Gastroesophageal sphincter (tissue), 4 donors: ENCODE data around the gene RASAL3. TPM values are rescaled to one million over a fixed set of nuclear protein-coding genes. Genes with fewer than 3 reads are reported as not detected.

Experiments
- ATAC-seq: fragments of 150-250 bp; one replicate; pipeline ENCODE4 v1.9.1; 2016; ENCODE audit warnings: mild to moderate bottlenecking, moderate library complexity
- H3K27ac ChIP-seq, 4 donors: fragments of 200-600 bp; sonication (generic) in 3 of 4; 1 replicate in 3 of 4; 2 replicates in 1 of 4; pipeline ENCODE4 v1.5.1; 2016 to 2019
- H3K27me3 ChIP-seq: fragments of 200-600 bp; sonication (generic); one replicate; pipeline ENCODE4 v1.5.1; 2019
- H3K36me3 ChIP-seq, 2 donors: fragments of 200-600 bp; sonication (generic); one replicate each; pipeline ENCODE4 v1.5.1; 2019; ENCODE audit warnings: control low read depth in 1 of 2
- H3K4me1 ChIP-seq, 3 donors: fragments of 200-600 bp; sonication (generic); 1 replicate in 2 of 3; 2 replicates in 1 of 3; pipeline ENCODE4 v1.5.1; 2016 to 2019; ENCODE audit warnings: control low read depth in 2 of 3
- H3K4me3 ChIP-seq, 2 donors: fragments of 200-600 bp; sonication (generic); one replicate each; pipeline ENCODE4 v1.5.1; 2019; ENCODE audit warnings: mild to moderate bottlenecking in 1 of 2, moderate library complexity in 1 of 2
- H3K9me3 ChIP-seq, 3 donors: fragments of 200-600 bp; sonication (generic); one replicate each; pipeline ENCODE4 v1.5.1; 2017 to 2019; ENCODE audit warnings: control low read depth in 2 of 3
- CTCF ChIP-seq, 4 experiments: fragments of 200-600 bp in 2 of 4; fragments of 450-650 bp in 2 of 4; sonication (generic) in 1 of 4; IDR thresholded peaks; one replicate each; pipeline ENCODE4 v1.5.1; 2017 to 2019; ENCODE audit warnings: antibody characterized with exemption in 4 of 4, mild to moderate bottlenecking in 2 of 4, moderate library complexity in 2 of 4
- EP300 ChIP-seq: sonication (generic); formaldehyde crosslinking; IDR thresholded peaks from one replicate; pipeline ENCODE4 v1.6.1; 2017; ENCODE audit warnings: antibody characterized with exemption, mild to moderate bottlenecking
- POLR2A ChIP-seq, 2 donors: fragments of 450-650 bp; IDR thresholded peaks; one replicate each; pipeline ENCODE4 v1.6.1; 2017; ENCODE audit warnings: antibody characterized with exemption in 2 of 2, mild to moderate bottlenecking in 2 of 2, moderate library complexity in 1 of 2
- POLR2AphosphoS5 ChIP-seq: sonication (generic); formaldehyde crosslinking; IDR thresholded peaks from one replicate; pipeline ENCODE4 v1.6.1; 2017; ENCODE audit warnings: antibody characterized with exemption
- WGBS, 2 donors: methylation state at CpG; one replicate each; pipeline ENCODE4 v1.1.5; 2018; ENCODE audit warnings: low coverage in 1 of 2; 5-methylcytosine and 5-hydroxymethylcytosine counted together
- total RNA-seq, 4 donors: library from RNA; depleted of rRNA; stranded (reverse); fragments of >200 nt; gene quantifications; one replicate each; pipeline ENCODE4 v1.1.0, GENCODE V29; 2016

Gene RASAL3
- total RNA-seq, 4 donors from 2014 or later: 1.3 to 3.1 (median 2.1) TPM

GRCh38 chr19:15448778-15449619 is 15.3 kb downstream of the RASAL3 start:
- Histone ChIP-seq H3K36me3 (peaks cover 0 to 35% of the 10 kb centered on the region in 2 donors), H3K9me3 (no peaks in the 10 kb centered on the region), H3K27ac (peak overlapping the region; percentile 6 to 93 (median 90)), H3K4me1 (peaks cover 0 to 59% (median 7%) of the 10 kb centered on the region in 3 donors), H3K27me3 (peaks cover 1% of the 10 kb centered on the region), H3K4me3 (peak overlapping the region; percentile 45 to 82)
- no peak for ATAC-seq
- 6 to 7% methylated on average over 2 to 3 of the region's 43 CpGs for WGBS, 2 donors
- no peak for TF ChIP-seq POLR2A (IDR thresholded peaks at IDR 0.05)
- no peak for TF ChIP-seq POLR2AphosphoS5
- no peak for TF ChIP-seq CTCF (IDR thresholded peaks at IDR 0.05)
- TF ChIP-seq EP300: no peak

- peaks cover 0 to 35% of the 10 kb centered on the region in 2 donors for H3K36me3 ChIP-seq
- H3K4me1 ChIP-seq: peaks cover 0 to 53% (median 7%) of the 10 kb centered on the region in 3 donors
- WGBS, 2 donors: 31 to 41% methylated on average over 6 to 7 of the region's 17 CpGs
- TF ChIP-seq POLR2AphosphoS5 (no peak), EP300 (no peak), CTCF (IDR thresholded peaks at IDR 0.05) (no peak), POLR2A (IDR thresholded peaks at IDR 0.05) (no peak)
- H3K9me3 ChIP-seq: no peaks in the 10 kb centered on the region
- no peaks in the 10 kb centered on the region for H3K27me3 ChIP-seq
- peak overlapping the region in 3 of 4 donors; percentile 89 to 93 (median 91) for H3K27ac ChIP-seq
- H3K4me3 ChIP-seq: peak overlapping the region in 1 of 2 donors; percentile 82
- ATAC-seq: no peak
These were observed 16.1 kb downstream of the RASAL3 start for GRCh38 chr19:15448044-15448777.

- Histone ChIP-seq H3K4me3 (no peak overlapping the region), H3K27me3 (no peaks in the 10 kb centered on the region), H3K36me3 (peaks cover 0 to 38% of the 10 kb centered on the region in 2 donors), H3K4me1 (peaks cover 0 to 41% (median 3%) of the 10 kb centered on the region in 3 donors), H3K27ac (no peak overlapping the region), H3K9me3 (no peaks in the 10 kb centered on the region)
- WGBS, 2 donors: 75 to 93% methylated on average over 2 to 3 of the region's 4 CpGs
- no peak for ATAC-seq
- no peak for TF ChIP-seq CTCF (IDR thresholded peaks at IDR 0.05)
- no peak for TF ChIP-seq POLR2AphosphoS5
- no peak for TF ChIP-seq EP300
- no peak for TF ChIP-seq POLR2A (IDR thresholded peaks at IDR 0.05)
These were observed 17.3 kb downstream of the RASAL3 start for GRCh38 chr19:15447057-15447456.

GRCh38 chr19:15445807-15446376 is 18.5 kb downstream of the RASAL3 start:
- no peaks in the 10 kb centered on the region for H3K27me3 ChIP-seq
- ATAC-seq: no peak
- no peaks in the 10 kb centered on the region for H3K9me3 ChIP-seq
- H3K4me3 ChIP-seq: no peak overlapping the region
- WGBS, 2 donors: 66% methylated on average over 5 of the region's 7 CpGs; no CpG with 5 or more reads in 1 of the 2 donors
- TF ChIP-seq POLR2A (IDR thresholded peaks at IDR 0.05): no peak
- no peak for TF ChIP-seq CTCF (IDR thresholded peaks at IDR 0.05)
- TF ChIP-seq EP300: no peak
- no peak for TF ChIP-seq POLR2AphosphoS5
- H3K36me3 ChIP-seq: peaks cover 0 to 38% of the 10 kb centered on the region in 2 donors
- H3K4me1 ChIP-seq: peaks cover 0 to 36% (median 3%) of the 10 kb centered on the region in 3 donors
- peak overlapping the region in 1 of 4 donors; percentile 2 for H3K27ac ChIP-seq
